Gastrocnemius medialis (tissue), 4 donors: ENCODE results near the gene CCL7. TPM values are rescaled to one million over a fixed set of nuclear protein-coding genes. Genes with fewer than 3 reads are reported as not detected.

Experiments used
- ATAC-seq, 2 donors: fragments of 150-250 bp; one replicate each; pipeline ENCODE4 v1.9.1; 2016
- DNase-seq, 2 donors: peaks; one replicate each; pipeline ENCODE4 v3.0.0-alpha.2; 2019
- H3K27ac ChIP-seq, 4 donors: fragments of 200-600 bp; sonication (generic); 1 replicate in 1 of 4; 2 replicates in 3 of 4; pipeline ENCODE4 v1.5.1; 2016 to 2018; ENCODE audit warnings: mild to moderate bottlenecking in 2 of 4, moderate library complexity in 1 of 4
- H3K27me3 ChIP-seq, 3 donors: fragments of 200-600 bp; sonication (generic) in 2 of 3; 1 replicate in 1 of 3; 2 replicates in 2 of 3; pipeline versions ENCODE4 v1.5.1 to v1.6.0; 2016 to 2019; ENCODE audit warnings: mild to moderate bottlenecking in 1 of 3, moderate library complexity in 1 of 3
- H3K36me3 ChIP-seq, 2 donors: fragments of 200-600 bp; sonication (generic) in 1 of 2; one replicate each; pipeline ENCODE4 v1.5.1; 2017 to 2018
- H3K4me1 ChIP-seq, 2 donors: fragments of 200-600 bp; sonication (generic) in 1 of 2; one replicate each; pipeline ENCODE4 v1.5.1; 2016 to 2017; ENCODE audit warnings: mild to moderate bottlenecking in 2 of 2
- H3K4me3 ChIP-seq, 4 donors: fragments of 200-600 bp; sonication (generic) in 3 of 4; 1 replicate in 1 of 4; 2 replicates in 3 of 4; pipeline ENCODE4 v1.5.1; 2016 to 2019; ENCODE audit warnings: mild to moderate bottlenecking in 2 of 4
- H3K9me3 ChIP-seq, 3 donors: fragments of 200-600 bp; sonication (generic) in 2 of 3; 1 replicate in 1 of 3; 2 replicates in 2 of 3; pipeline ENCODE4 v1.5.1; 2016 to 2019
- POLR2A ChIP-seq, 2 donors: fragments of 450-650 bp; IDR thresholded peaks; one replicate each; pipeline ENCODE4 v1.6.1; 2017; ENCODE audit warnings: antibody characterized with exemption in 2 of 2, mild to moderate bottlenecking in 2 of 2, moderate library complexity in 2 of 2
- in situ Hi-C, 4 donors: fragments of 200-750 bp; cut with MboI; loops; one replicate each; pipeline versions ENCODE4 v1.15.0 to v1.8.0; 2017; ENCODE audit warnings: low sequenced_read_pairs in 4 of 4
- intact Hi-C: fragments of 100-400 bp; cut with DNase I; formaldehyde crosslinking; loops from one replicate; pipeline ENCODE4 v1.15.1; 2023; ENCODE audit warnings: low total_unique reads
- total RNA-seq, 4 donors: library from RNA; depleted of rRNA; stranded (reverse); fragments of >200 nt; gene quantifications; one replicate each; pipeline versions ENCODE4 v1.1.0 to v1.2.3, GENCODE V29; 2016
- TF ChIP-seq, protein P1 (sequence below), 5 experiments: fragments of 450-650 bp in 3 of 5; fragments of 200-600 bp in 2 of 5; sonication (generic) in 2 of 5; IDR thresholded peaks in 4 of 5; conservative IDR thresholded peaks in 1 of 5; 1 replicate in 4 of 5; 2 replicates in 1 of 5; pipeline ENCODE4 v1.5.1; 2016 to 2019; ENCODE audit warnings: antibody characterized with exemption in 5 of 5, mild to moderate bottlenecking in 3 of 5, moderate library complexity in 3 of 5

Gene CCL7
- total RNA-seq, 4 donors from 2014 or later: not detected

- Histone ChIP-seq H3K9me3 (no peaks in the 10 kb centered on the region), H3K27ac (no peak overlapping the region), H3K4me1 (peaks cover 9 to 25% of the 10 kb centered on the region in 2 donors), H3K4me3 (no peak overlapping the region), H3K36me3 (no peaks in the 10 kb centered on the region), H3K27me3 (no peaks in the 10 kb centered on the region)
- ATAC-seq: no peak
- intact Hi-C loops (no loop called here), in situ Hi-C loops (loop anchor here in 2 of 4 donors (10.0 kb wide), 2 partner anchors 98 to 108 kb away; no protein-coding TSS in a partner anchor)
- TF ChIP-seq, protein P1, sequence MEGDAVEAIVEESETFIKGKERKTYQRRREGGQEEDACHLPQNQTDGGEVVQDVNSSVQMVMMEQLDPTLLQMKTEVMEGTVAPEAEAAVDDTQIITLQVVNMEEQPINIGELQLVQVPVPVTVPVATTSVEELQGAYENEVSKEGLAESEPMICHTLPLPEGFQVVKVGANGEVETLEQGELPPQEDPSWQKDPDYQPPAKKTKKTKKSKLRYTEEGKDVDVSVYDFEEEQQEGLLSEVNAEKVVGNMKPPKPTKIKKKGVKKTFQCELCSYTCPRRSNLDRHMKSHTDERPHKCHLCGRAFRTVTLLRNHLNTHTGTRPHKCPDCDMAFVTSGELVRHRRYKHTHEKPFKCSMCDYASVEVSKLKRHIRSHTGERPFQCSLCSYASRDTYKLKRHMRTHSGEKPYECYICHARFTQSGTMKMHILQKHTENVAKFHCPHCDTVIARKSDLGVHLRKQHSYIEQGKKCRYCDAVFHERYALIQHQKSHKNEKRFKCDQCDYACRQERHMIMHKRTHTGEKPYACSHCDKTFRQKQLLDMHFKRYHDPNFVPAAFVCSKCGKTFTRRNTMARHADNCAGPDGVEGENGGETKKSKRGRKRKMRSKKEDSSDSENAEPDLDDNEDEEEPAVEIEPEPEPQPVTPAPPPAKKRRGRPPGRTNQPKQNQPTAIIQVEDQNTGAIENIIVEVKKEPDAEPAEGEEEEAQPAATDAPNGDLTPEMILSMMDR (IDR thresholded peaks at IDR 0.05 in 4 of 5, conservative IDR thresholded peaks at IDR 0.05 in 1 of 5): no peak
- TF ChIP-seq POLR2A (IDR thresholded peaks at IDR 0.05): no peak
- no peak for DNase-seq
Observed at GRCh38 chr17:34302636-34303035, 32.6 kb downstream of the CCL7 start.

DNA sequence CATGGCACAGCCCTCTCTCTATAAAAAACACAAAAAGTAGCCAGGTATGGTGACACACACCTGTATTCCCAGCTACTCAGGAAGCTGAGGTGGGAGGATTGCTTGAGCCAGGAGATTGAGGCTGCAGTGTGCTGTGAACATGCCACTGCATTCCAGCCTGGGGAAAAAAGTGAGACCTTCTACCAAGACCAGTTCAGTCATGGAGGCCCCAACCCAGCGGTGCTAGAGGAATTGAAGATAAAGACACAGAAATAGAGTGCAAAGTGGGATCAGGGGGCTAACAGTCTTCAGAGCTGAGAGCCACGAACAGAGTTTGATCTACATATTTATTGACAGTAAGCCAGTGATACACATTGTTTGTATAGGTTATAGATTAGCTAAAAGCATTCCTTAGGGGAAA lies 33.6 kb downstream of the CCL7 start:
- Histone ChIP-seq H3K27ac (no peak overlapping the region), H3K36me3 (no peaks in the 10 kb centered on the region), H3K9me3 (no peaks in the 10 kb centered on the region), H3K4me3 (no peak overlapping the region), H3K27me3 (no peaks in the 10 kb centered on the region), H3K4me1 (peaks cover 13 to 29% of the 10 kb centered on the region in 2 donors)
- in situ Hi-C loops (loop anchor here in 2 of 4 donors (10.0 kb wide), 2 partner anchors 99 to 109 kb away; no protein-coding TSS in a partner anchor), intact Hi-C loops (no loop called here)
- DNase-seq (no peak), ATAC-seq (no peak)
- TF ChIP-seq, protein P1 (IDR thresholded peaks at IDR 0.05 in 4 of 5, conservative IDR thresholded peaks at IDR 0.05 in 1 of 5): no peak
- TF ChIP-seq POLR2A (IDR thresholded peaks at IDR 0.05): no peak

DNA sequence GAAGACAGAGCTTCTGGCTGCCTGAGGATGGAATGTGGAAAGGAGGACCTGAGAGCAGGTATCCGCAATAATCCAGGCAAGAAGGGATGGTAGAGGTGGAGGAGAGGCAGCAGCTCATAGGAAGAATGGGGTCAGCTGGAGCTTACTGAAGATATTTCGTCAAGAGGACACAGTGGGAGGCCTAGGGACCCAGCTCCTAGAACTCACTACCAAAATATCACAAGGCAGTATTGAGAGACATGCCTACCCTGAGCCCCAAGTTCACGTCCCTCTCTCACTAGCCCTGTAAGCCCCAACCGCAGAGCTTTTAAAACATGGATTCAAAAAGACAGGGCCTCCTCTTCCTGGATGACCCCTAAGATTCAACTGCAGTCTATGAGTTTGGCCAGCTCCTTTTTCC lies 35.0 kb downstream of the CCL7 start:
- Histone ChIP-seq H3K9me3 (no peaks in the 10 kb centered on the region), H3K4me1 (peaks cover 13 to 29% of the 10 kb centered on the region in 2 donors), H3K4me3 (no peak overlapping the region), H3K27ac (no peak overlapping the region), H3K27me3 (no peaks in the 10 kb centered on the region), H3K36me3 (no peaks in the 10 kb centered on the region)
- intact Hi-C loops (no loop called here), in situ Hi-C loops (loop anchor here in 2 of 4 donors (10.0 kb wide), 2 partner anchors 100 to 110 kb away; no protein-coding TSS in a partner anchor)
- no peak for ATAC-seq
- no peak for DNase-seq
- TF ChIP-seq POLR2A (IDR thresholded peaks at IDR 0.05): no peak
- TF ChIP-seq, protein P1 (IDR thresholded peaks at IDR 0.05 in 4 of 5, conservative IDR thresholded peaks at IDR 0.05 in 1 of 5): no peak

- H3K9me3 ChIP-seq: no peaks in the 10 kb centered on the region
- DNase-seq (no peak), ATAC-seq (no peak)
- no peaks in the 10 kb centered on the region for H3K27me3 ChIP-seq
- peaks cover 13 to 29% of the 10 kb centered on the region in 2 donors for H3K4me1 ChIP-seq
- intact Hi-C loops (loop anchor here (1.0 to 2.0 kb wide), 2 partner anchors 55 to 105 kb away; no protein-coding TSS in a partner anchor), in situ Hi-C loops (loop anchor here in 2 of 4 donors (10.0 kb wide), 2 partner anchors 101 to 111 kb away; no protein-coding TSS in a partner anchor)
- no peaks in the 10 kb centered on the region for H3K36me3 ChIP-seq
- no peak overlapping the region for H3K27ac ChIP-seq
- TF ChIP-seq, protein P1 (IDR thresholded peaks at IDR 0.05 in 4 of 5, conservative IDR thresholded peaks at IDR 0.05 in 1 of 5): no peak
- TF ChIP-seq POLR2A (IDR thresholded peaks at IDR 0.05): no peak
- H3K4me3 ChIP-seq: no peak overlapping the region
Observed at GRCh38 chr17:34305606-34306005, 35.6 kb downstream of the CCL7 start.
